GM19239 (cell line): ENCODE results near the gene GLS.
A peak's percentile ranks its signal among the peaks of the same experiment; 100 is the strongest.
"Not testable (repeated sequence)": the region's sequence is repeated elsewhere in the genome, so short reads cannot be mapped to it uniquely, and the experiment has no call there.

Experiments used
- DNase-seq: peaks from one replicate; pipeline ENCODE4 v3.0.0; 2011; ENCODE audit warnings: low spot score; ENCODE audit not compliant: insufficient read length
- FAIRE-seq: peaks from 2 replicates; lab custom pipeline; 2011; peaks lifted over from hg19 to GRCh38; lab: Jason Lieb, UNC

Gene GLS

DNA sequence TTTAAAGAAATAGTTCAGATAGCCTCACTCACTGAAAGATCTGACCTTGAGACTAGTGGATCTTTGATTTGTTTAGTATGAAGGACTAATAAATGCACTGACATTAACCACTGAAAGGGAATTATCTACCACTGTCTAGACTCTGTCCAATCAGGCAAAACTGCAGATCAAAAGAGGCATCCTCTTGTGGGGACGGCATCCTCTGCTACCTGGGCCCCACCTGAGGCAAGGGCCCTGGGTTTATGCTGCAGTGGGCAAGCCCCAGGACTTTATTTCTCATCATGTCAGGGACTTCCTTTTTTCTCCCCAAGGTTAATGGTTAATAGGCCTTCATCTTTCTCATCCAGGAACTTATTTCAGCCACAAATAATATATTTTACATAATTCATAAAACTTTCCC, 101.1 kb downstream of the GLS start:
- DNase-seq (no peak), FAIRE-seq (no peak)

GRCh38 chr2:190982262-190983034, 101.8 kb downstream of the GLS start:
- FAIRE-seq (peak; percentile 53), DNase-seq (no peak)

DNA sequence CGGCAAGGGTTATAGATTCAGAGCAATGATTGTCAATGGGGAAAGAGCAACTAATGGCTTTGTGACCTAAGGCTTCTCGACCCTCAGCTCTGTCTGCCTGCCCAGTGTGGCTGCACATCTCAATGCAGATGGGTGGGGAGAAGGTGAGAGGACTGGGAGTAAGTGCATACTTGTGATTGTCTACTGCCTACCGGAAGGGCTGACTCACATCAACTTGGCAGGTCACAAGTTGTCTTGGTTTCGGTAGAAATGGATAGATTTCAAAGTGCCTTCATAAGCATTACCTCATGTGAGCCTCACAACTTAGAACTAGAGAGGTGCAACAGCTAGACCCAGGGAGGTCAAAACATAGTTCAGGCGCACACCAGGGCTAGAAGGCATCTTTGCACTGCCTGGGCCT, 104.0 kb downstream of the GLS start:
- no peak for DNase-seq
- no peak for FAIRE-seq

- FAIRE-seq: no peak
- no peak for DNase-seq
Measured at GRCh38 chr2:190986221-190986953, 105.8 kb downstream of the GLS start.

DNA sequence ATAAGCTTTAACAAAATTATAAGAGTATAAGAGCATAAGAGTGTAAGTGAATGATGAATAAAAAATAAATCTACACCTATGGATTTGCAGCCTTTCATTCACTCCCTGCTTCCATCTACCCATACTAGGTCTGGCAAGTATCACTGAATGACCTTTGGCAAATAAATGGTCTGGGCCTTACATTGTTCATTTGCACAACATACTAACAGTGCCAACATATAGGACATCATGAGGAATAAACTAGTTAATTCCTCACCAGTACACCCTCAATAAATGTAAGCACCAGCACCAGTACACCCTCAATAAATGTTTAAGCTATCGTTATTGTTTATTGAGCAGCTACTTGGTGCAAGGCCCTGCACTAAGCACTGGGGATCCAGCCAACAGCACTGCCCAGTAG, 106.5 kb downstream of the GLS start:
- FAIRE-seq (no peak), DNase-seq (no peak)

DNA sequence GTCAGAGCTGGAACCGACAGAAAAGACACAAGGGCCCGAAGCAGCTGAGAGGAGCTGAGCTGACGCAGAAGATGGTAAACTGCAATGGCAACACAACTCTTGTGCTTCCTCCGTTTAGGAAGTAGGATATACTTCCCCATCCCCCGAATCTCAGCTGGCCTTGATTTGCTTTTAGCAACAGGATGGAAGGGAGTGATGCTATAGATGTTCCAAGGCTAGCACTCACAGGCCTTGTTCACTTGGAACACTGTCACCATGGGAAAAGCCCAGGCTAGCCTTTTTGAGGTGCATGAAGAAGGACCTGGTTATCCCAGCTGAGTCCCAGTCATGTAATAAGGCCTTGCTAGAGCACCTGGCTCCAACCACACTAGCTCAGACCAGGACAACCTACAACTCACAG, 107.3 kb downstream of the GLS start:
- DNase-seq (no peak), FAIRE-seq (no peak)

DNA sequence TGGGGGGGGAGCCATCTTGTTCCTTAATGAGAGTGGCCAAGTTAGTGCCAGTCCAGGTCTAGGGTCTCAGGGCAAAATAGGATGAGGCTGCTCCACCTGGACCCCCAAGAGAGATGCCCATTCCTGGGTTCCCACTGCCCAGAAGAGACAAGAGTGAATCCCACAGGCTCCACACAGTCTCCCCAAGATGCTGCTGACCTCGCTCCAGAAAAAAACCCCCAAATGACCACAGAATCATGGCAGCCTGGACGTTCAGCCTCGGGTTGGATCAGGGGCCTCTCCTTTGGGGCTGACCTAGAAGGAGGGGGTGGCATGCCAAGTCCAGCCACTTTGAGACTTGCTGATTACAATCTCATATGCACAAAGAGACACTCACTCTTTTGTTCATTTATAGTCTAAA, 108.3 kb downstream of the GLS start:
- no peak for FAIRE-seq
- DNase-seq: no peak

GRCh38 chr2:190990132-190990531, 109.5 kb downstream of the GLS start:
- FAIRE-seq (no peak), DNase-seq (no peak)

GRCh38 chr2:190993292-190993643, 112.6 kb downstream of the GLS start:
- DNase-seq: no peak
- FAIRE-seq: no peak

GRCh38 chr2:190994148-190994547, 113.5 kb downstream of the GLS start:
- DNase-seq (no peak), FAIRE-seq (no peak)

DNA sequence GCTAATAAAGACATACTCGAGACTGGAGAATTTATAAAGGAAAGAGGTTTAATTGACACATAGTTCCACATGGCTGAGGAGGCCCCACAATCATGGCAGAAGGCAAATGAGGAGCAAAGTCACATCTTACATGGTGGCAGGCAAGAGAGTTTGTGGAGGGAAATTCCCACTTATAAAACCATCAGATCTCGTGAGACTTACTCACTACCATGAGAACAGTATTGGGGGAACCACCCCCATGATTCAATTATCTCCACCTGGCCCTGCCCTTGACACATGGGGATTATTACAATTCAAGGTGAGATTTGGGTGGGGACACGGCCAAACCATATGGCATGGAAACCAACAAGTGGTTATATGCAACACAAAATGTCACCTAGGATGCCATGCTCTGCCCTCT, 114.7 kb downstream of the GLS start:
- FAIRE-seq, DNase-seq: not testable (repeated sequence)

- no peak for FAIRE-seq
- DNase-seq: no peak
Measured at GRCh38 chr2:190996338-190996946, 115.8 kb downstream of the GLS start.

DNA sequence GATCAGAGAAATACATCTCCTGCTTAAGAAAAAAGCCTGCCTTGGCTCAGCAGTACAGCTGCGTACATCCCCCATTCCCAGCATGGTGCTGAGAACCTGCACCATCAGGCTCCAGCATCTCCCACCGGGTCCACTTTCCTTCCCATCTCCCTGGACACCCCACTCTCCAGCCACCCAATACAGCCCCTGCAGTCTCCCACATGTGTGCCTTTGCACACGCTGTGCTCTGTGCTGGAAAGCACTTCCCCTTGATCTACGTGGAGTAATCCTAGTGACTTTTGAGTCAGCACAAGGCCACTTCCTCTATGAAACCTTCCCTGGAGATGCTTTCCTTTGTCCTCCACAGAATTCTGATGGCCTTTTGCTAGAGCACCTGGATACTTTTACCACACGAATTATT, 116.3 kb downstream of the GLS start:
- DNase-seq (no peak), FAIRE-seq (no peak)

- FAIRE-seq: no peak
Measured at GRCh38 chr2:190997526-190998113, 117.0 kb downstream of the GLS start.

DNA sequence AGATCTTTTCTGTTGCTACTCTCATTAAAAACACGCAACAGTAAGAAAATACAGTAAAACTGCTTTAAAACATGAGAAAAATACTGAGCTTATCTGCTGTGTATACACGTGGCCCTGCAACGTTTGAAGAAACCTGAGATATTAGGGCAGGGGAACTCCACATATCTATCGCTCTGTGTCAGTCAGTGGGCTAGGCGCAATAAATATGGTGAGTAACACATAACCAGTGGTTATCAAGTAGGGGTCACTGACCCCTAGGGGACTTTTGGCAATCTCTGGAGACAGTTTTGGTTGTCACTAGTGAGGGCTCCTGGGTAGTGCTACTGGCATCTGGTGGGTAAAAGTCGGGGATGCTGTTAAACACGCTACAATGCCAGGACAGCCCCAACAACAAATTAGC, 118.4 kb downstream of the GLS start:
- FAIRE-seq: no peak
- DNase-seq: no peak

More at GRCh38 chr2:190997526-190998113, 117.0 kb downstream of the GLS start:
- no peak for DNase-seq

DNA sequence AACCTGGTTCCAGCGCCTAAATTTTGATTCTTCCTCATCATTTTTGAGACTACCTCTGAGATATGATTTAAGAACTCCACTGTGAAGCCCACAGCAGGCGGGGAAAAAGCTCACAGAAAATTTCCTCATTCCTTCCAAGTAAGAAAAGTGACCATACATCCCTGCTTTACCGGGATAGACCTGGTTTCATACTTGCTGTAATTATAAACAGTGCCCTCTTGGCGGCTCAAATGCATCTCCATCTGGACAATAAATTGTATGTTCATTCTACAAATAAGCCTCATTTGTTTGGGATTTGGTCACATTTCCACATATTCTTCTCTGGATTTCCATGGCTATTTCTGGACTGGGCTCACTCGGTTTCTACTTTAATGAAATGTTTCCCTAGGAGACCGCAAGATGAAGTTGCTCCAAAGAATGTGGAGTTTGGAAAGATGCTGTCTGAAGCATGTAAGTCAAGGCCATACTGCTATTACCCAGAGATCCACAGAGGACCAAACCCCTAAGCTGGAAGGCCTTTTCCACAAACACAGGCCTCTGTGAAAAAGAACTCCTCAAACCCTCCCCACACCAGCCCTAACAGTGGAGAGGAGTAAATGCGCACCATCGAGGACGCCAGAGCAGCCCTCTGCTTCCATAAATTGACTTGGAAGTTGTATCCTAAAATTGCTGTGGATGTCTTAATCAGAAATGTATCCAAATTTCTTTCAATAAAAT, 119.5 kb downstream of the GLS start:
- peak; percentile 4 for FAIRE-seq

DNA sequence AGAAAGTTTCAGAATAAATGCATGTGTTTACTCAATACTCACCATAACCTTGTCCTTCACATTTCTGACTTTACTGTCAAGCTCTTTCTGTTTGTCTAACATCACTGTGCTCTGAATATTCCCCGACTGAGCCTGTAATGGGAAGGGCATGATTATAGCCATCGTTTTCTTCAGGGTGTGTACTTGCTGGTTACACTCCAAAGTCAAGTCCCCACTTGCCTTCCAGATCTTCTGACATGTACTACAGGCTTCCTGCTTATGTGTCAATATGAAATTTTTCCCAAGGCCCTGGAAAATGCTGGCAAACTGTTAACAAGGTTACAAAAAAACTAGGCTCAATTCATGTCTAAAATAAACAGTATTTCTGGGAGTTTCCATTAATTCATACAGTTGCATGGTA, 120.4 kb downstream of the GLS start:
- DNase-seq (no peak), FAIRE-seq (no peak)

More for the DNA sequence above, 119.5 kb downstream of the GLS start:
- DNase-seq: no peak

- DNase-seq (no peak), FAIRE-seq (peak; percentile 48)
Measured at GRCh38 chr2:191001624-191002023, 121.0 kb downstream of the GLS start.

DNA sequence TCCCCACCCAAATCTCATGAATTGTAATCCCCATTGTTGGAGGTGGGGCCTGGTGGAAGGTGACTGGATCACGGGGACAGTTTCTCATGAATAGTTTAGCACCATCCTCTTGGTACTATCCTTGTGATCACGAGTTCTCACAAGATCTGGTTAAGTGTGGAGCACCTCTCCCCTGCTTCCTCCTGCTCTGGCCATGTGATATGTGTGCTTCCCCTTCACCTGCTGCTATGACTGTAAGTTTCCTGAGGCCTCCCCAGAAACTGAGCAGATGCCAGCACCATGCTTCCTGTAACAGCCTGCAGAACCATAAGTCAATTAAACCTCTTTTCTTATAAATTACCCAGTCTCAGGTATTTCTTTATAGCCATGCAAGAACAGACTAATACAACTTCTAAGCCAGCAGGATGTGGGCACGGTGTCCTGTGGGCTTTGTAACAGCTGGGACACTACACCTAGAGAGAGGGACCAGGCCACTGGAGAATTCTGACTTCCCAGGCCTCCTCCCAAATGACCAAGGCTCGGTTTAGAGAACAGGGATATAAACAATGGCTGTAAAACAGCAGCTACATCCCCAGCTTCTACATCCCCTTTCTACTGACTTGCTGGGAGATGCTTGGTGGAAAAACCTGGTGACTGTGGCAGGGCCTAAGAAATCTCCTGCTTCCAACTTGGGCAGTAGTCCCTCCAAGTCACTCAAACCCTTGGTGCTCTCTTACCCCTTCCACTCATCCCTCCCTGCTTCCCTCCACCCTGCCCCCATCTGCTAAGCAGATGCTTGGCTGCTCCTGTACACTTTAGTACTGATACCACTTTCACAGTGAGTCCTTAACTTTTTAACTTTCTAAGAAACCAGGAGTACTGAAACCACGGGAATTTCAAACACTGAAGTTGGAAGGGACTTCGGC, 123.0 kb downstream of the GLS start:
- DNase-seq: no peak
- FAIRE-seq: no peak
